Measurements from ENCODE around the gene ACTL8.

The ACTL8 gene

DNA sequence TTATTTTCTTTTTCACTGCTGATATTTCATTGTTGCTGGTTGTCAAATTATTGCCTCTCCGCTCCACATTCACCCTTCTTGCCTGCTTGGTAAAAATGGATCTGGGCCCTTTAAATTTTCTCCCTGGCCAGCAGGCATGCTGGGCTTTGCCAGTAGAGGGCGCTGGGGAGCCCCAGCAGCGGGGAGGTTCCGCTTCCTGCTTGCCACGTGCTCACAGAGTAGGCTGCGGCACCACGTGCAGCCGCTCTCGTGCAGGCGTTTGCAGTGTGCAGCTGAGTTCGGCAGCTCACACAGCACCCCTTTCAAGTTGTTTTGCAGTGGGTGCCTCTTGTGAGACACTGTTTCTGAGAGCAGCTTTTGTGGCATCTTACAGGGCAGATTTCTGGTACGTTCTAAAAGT, at the start of gene ACTL8:
Gene ACTL8, plus strand, starts transcription at position 214 of the 400 bp plus-strand sequence. CDS start 67,676 bp downstream, outside the sequence.
- no peak for DNase-seq

DNA sequence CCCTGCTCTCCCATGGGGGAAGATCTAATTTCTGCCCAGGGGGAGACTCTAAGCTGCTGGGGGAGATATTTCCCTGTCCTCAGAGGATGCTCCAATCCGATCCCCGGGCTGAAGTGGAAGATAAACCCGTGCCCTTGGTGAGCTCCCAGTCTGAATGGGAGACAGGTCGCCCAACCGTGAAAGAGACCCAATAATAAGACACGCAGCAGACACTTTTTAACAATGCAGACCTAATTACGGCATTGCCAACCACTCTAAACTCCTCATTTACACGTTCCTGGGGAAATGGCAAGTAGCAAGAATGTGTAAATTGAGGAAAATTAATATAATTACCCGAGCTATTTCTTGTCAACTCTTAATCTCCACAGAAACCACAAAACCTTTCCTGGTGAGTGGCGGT, 48.7 kb upstream of the ACTL8 start:
- no peak for DNase-seq

GRCh38 chr1:17709981-17710380, 45.2 kb upstream of the ACTL8 start:
- DNase-seq = no peak

- DNase-seq = no peak
Measured at GRCh38 chr1:17710889-17711576, 44.1 kb upstream of the ACTL8 start.

DNA sequence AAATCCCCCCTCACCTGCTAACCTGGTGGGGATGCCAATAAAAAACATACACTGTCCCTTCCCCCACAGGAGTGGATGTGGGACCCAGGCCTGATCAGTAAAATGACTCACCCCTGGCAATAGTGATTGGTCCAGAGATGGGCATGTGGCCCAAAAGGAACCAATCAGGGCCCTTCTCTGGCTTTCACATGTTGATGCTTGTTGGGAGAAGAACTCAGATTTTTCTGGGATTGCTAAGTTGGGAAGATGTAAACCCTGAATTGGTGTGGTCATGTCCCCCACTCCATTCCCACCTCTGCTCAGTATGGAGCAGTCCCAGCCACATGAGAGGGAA, 43.6 kb upstream of the ACTL8 start:
- DNase-seq = no peak

GRCh38 chr1:17711941-17712340, 43.2 kb upstream of the ACTL8 start:
- DNase-seq = no peak

- DNase-seq = no peak
Measured at GRCh38 chr1:17713993-17714392, 41.1 kb upstream of the ACTL8 start.

- no peak for DNase-seq
Measured at GRCh38 chr1:17717594-17718535, 37.3 kb upstream of the ACTL8 start.

DNA sequence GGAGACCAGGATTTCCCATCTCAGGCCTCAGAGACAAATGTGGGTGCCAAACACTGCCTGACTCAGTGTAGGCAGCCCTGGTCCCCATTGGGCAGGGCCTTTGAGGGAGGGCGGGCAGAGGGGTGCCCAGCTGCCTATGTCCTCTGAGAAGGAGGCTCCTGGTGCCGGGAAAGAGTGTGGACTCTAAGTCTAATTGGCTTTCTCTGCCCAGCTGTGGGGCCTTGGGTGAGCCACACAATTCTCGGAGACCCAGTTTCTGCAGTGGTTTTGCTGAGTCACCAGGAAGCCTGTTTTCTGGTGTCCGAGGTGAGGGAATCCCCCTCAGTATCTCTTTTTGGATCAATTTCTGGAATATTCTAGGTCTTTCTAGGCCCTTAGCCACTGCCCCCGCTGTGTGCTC, 35.3 kb upstream of the ACTL8 start:
- no peak for DNase-seq

- DNase-seq = no peak
Measured at GRCh38 chr1:17721444-17721843, 33.7 kb upstream of the ACTL8 start.

DNA sequence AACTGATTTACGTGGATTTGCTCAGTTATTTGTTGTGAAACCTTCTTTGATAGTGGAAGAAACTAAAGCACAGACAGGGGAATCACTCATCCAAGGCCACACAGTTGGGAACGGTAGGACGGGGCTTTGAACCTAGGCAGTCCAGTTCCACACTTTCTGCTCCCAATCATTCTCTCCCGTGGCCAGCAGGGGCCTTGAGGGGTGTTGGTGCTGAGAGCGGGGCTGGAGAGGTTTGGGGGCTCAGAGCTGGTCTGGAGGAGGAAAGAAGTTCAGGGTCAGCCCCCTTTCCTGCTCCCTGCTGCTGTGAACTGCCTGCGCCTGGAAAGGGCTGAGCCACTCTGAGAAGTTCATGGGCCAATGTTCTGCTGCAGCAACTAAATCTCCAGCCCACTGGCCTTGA, 31.4 kb upstream of the ACTL8 start:
- no peak for DNase-seq

DNA sequence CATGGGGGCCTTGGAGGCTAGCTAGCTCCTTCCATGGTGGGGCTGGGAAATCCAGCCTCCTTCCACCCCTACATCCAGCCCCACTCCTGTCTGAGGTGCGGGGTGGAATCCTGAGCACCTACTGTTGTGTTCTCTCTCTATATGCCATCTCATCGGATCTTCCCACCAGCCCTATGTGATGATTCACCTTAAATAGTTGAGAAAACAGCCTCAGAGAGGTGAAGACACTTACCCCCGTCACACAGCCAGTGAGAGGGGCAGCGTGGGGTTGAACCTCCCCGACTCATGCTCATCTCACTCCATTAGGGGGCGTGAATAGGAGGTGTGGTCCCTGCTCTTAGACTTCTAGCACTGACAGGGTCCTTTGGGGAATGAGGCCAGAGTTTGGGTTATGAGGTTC, 31.0 kb upstream of the ACTL8 start:
- no peak for DNase-seq

GRCh38 chr1:17725084-17725719, 29.9 kb upstream of the ACTL8 start:
- DNase-seq = no peak

DNA sequence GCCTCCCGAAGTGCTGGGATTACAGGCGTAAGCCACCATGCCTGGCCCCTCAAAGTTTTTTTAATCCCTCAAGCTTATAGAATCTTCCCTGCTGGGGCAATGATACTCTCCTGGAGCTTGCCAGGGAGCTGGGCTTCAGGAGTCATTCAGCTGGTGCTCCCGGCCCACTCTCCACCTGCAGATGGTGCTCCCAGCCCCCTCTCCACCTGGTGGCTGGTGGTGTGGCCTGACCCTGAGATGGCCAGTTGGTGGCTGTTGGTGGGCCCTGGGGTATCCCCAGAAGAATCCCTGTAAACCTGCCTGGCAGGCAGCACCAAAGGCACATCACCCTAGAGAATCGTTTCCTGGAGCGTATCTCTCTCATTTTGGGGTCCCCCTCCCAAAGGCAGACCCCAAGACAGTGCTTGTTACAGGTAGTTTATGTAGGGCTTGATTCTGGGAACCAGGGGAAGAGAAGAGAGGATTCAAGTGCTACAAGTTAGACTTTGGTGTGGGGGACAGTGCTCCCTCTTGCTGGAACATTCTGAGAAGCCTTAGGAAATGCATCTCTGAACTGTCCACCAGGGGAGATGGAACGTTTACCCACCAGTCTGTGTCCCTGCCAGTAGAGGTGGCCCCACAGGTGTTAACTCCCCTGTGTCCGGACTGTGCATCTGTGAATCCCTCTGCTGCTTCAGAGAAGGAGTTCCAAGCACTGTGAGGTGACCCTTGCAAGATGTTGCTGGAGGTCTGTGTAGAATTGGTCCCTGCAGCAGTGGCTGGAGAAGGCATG, 29.1 kb upstream of the ACTL8 start:
- no peak for DNase-seq

- no peak for DNase-seq
Measured at GRCh38 chr1:17728123-17728712, 26.9 kb upstream of the ACTL8 start.

DNA sequence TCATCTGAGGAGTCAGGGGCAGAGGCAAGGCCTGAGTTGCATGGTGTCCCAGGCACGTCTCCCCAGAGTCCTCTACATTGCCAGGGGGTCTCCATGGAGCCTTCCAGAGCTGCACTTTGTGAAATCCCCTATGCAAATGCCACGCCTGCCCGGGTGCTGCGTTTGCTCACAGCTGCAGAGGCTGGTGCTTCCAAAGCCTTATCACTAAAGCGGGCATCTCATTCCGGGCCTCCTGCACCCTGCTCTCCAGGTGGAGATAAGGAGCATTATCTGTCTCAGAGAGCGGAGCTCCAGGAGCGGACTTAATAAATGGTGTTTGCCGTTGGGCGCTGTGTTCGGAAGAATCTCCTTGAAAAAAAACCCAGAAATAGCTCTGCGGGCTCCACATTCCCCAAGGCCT, 25.9 kb upstream of the ACTL8 start:
- DNase-seq = no peak

- DNase-seq = no peak
Measured at GRCh38 chr1:17729909-17730308, 25.2 kb upstream of the ACTL8 start.

- no peak for DNase-seq
Measured at GRCh38 chr1:17731460-17731859, 23.7 kb upstream of the ACTL8 start.

DNA sequence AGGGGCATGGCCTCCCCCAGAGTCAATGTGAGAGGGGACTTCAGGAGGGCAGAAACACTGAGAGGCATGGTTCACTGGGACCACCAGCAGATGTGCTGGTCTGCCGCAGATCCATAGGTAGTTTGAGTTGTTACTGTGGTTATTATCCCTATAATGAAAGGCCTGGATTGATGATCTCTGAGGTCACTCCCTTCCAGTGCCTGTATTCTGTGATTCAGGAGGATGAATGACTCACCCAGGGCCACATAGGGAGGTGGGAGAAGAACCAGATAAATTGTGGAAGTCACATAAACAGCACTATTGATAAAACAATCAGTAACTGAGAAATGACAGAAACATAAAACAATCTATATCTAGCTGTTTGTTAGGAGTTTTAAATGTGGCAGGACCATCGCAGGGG, 22.7 kb upstream of the ACTL8 start:
- no peak for DNase-seq

- DNase-seq = no peak
Measured at GRCh38 chr1:17733661-17734060, 21.5 kb upstream of the ACTL8 start.

DNA sequence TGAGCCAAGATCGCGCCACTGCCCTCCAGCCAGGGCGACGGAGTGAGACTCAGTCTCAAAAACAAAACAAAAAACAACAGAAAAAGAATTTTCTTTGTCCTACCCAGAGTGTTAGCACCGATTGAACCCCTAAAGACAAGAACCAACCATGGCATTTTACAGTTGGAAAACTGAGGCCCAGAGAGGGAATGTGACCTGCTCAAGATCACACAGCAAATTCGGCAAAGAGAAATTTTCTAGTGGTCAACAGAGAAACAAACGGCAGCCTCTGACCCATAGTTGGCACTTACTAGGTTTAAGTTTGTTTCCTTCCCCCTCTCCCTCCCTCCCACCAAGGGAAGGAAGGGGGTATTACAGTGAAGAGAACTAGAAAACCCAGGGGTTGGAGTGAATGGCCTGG, 20.5 kb upstream of the ACTL8 start:
- no peak for DNase-seq

DNA sequence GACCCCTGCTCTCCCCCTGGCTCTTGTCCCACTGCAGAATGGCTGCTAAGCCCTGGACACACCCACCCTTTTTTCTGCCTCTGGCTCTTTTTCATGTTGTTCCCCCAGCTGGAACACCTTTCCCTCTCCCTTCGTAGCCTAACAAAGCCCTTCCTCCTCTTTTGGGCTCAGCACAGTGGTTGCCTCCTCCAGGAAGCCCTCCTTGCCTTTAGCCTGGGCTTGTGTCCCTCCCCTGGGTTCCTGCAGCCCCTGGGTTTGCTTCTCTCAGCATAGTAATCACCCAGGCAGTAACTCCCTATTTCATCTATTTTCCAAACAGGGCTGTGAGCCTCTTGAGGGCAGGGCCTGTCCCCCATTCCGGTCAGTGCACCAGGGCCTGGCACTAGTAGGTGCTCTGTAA, 19.8 kb upstream of the ACTL8 start:
- DNase-seq = no peak

- DNase-seq = no peak
Measured at GRCh38 chr1:17735793-17736192, 19.3 kb upstream of the ACTL8 start.
